Loucy (cell line): ENCODE results near the gene PCDHGA1.

Experiments used
- H2AFZ ChIP-seq: fragments of 200-600 bp; sonication (generic); 2 replicates; pipeline ENCODE4 v1.6.0; 2016; ENCODE audit warnings: antibody characterized with exemption, mild to moderate bottlenecking, low read length, moderate library complexity
- H3F3A ChIP-seq: fragments of 200-600 bp; 2 replicates; pipeline ENCODE4 v1.6.0; 2016; ENCODE audit warnings: antibody characterized with exemption, low read depth, mild to moderate bottlenecking
- H3K27me3 ChIP-seq: fragments of 200-600 bp; sonication (generic); 2 replicates; pipeline ENCODE4 v1.6.1; 2014; ENCODE audit warnings: low read length, mild to moderate bottlenecking; ENCODE audit not compliant: insufficient read depth, poor library complexity, severe bottlenecking
- H3K36me3 ChIP-seq: fragments of 200-600 bp; sonication (generic); 2 replicates; pipeline ENCODE4 v1.6.1; 2016; ENCODE audit warnings: low read length; ENCODE audit not compliant: insufficient read depth
- H3K4me1 ChIP-seq: fragments of 200-600 bp; sonication (generic); 2 replicates; pipeline ENCODE4 v1.5.1; 2014; ENCODE audit warnings: low read length, mild to moderate bottlenecking; ENCODE audit not compliant: insufficient read depth, poor library complexity, severe bottlenecking
- H3K4me2 ChIP-seq: fragments of 200-600 bp; sonication (generic); 2 replicates; pipeline ENCODE4 v1.6.0; 2014; ENCODE audit warnings: antibody characterized with exemption, low read length, low read depth, mild to moderate bottlenecking; ENCODE audit not compliant: poor library complexity, severe bottlenecking
- H3K4me3 ChIP-seq: fragments of 200-600 bp; sonication (generic); 2 replicates; pipeline ENCODE4 v1.5.1; 2014; ENCODE audit warnings: low read length, mild to moderate bottlenecking, mixed read lengths; ENCODE audit not compliant: poor library complexity, severe bottlenecking
- H3K79me2 ChIP-seq: fragments of 200-600 bp; sonication (generic); 2 replicates; pipeline ENCODE4 v1.6.1; 2014; ENCODE audit warnings: low read length; ENCODE audit not compliant: insufficient read depth
- H3K9ac ChIP-seq: fragments of 200-600 bp; sonication (generic); 2 replicates; pipeline ENCODE4 v1.6.0; 2014; ENCODE audit warnings: mild to moderate bottlenecking, low read depth, low read length, moderate library complexity; ENCODE audit not compliant: poor library complexity, severe bottlenecking
- H3K9me2 ChIP-seq: fragments of 200-600 bp; sonication (generic); replicated peaks from 2 replicates; pipeline ENCODE4 v1.6.1; 2016; ENCODE audit warnings: low read depth, low read length, mixed read lengths
- H3K9me3 ChIP-seq: fragments of 200-600 bp; sonication (generic); 2 replicates; pipeline ENCODE4 v1.6.1; 2014; ENCODE audit warnings: mild to moderate bottlenecking, antibody characterized with exemption, low read length, low read depth; ENCODE audit not compliant: insufficient read depth
- H4K20me1 ChIP-seq: fragments of 200-600 bp; sonication (generic); 2 replicates; pipeline ENCODE4 v1.6.0; 2014; ENCODE audit warnings: antibody characterized with exemption, low read length, mild to moderate bottlenecking; ENCODE audit not compliant: insufficient read depth, poor library complexity, severe bottlenecking
- EZH2phosphoT487 ChIP-seq: fragments of 200-600 bp; IDR thresholded peaks from 2 replicates; pipeline ENCODE4 v1.6.1; 2018; ENCODE audit warnings: antibody characterized with exemption, mild to moderate bottlenecking, moderate library complexity, borderline replicate concordance
- TF ChIP-seq, protein P1 (sequence below): fragments of 200-600 bp; sonication (generic); conservative IDR thresholded peaks from 2 replicates; pipeline ENCODE4 v1.5.1; 2014; ENCODE audit warnings: mild to moderate bottlenecking, antibody characterized with exemption, low read length

The PCDHGA1 gene

DNA sequence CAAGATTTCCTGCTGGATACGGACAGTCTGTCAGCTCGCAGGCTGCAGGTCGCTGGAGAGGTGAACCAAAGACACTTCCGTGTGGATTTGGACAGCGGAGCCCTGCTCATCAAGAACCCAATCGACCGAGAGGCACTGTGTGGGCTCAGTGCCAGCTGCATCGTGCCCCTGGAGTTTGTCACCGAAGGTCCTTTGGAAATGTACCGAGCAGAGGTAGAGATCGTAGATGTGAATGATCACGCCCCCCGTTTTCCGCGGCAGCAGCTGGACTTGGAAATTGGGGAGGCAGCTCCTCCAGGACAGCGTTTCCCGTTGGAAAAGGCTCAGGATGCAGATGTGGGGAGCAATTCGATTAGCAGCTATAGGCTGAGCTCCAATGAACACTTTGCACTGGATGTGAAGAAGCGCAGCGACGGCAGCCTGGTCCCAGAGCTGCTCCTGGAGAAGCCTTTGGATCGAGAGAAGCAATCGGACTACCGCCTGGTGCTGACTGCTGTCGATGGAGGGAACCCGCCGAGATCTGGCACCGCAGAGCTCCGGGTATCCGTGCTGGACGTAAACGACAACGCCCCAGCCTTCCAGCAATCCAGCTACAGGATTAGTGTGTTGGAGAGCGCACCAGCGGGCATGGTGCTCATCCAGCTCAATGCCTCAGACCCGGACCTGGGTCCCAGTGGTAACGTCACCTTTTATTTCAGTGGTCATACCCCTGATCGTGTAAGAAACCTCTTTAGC is 155.2 kb downstream of the PCDHGA1 start:
- Histone ChIP-seq H3K4me2 (no peak overlapping the region), H3K4me3 (no peak overlapping the region), H3K36me3 (no peaks in the 10 kb centered on the region), H3K4me1 (no peaks in the 10 kb centered on the region), H3K9me2 (no peaks in the 10 kb centered on the region), H3F3A (no peaks in the 10 kb centered on the region), H3K9ac (no peak overlapping the region), H3K27me3 (no peaks in the 10 kb centered on the region), H2AFZ (no peak overlapping the region), H3K9me3 (no peaks in the 10 kb centered on the region), H3K79me2 (no peaks in the 10 kb centered on the region), H4K20me1 (no peaks in the 10 kb centered on the region)
- TF ChIP-seq EZH2phosphoT487: no peak
- TF ChIP-seq, protein P1, sequence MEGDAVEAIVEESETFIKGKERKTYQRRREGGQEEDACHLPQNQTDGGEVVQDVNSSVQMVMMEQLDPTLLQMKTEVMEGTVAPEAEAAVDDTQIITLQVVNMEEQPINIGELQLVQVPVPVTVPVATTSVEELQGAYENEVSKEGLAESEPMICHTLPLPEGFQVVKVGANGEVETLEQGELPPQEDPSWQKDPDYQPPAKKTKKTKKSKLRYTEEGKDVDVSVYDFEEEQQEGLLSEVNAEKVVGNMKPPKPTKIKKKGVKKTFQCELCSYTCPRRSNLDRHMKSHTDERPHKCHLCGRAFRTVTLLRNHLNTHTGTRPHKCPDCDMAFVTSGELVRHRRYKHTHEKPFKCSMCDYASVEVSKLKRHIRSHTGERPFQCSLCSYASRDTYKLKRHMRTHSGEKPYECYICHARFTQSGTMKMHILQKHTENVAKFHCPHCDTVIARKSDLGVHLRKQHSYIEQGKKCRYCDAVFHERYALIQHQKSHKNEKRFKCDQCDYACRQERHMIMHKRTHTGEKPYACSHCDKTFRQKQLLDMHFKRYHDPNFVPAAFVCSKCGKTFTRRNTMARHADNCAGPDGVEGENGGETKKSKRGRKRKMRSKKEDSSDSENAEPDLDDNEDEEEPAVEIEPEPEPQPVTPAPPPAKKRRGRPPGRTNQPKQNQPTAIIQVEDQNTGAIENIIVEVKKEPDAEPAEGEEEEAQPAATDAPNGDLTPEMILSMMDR: no peak

DNA sequence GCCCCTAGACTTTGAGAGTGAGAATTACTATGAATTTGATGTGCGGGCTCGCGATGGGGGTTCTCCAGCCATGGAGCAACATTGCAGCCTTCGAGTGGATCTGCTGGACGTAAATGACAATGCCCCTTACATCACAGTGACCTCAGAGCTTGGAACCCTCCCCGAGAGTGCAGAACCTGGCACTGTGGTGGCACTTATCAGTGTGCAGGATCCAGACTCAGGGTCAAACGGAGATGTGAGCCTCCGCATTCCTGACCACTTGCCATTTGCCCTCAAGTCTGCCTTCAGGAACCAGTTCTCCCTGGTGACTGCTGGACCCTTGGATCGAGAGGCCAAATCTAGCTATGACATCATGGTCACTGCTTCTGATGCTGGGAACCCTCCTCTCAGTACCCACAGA is 155.8 kb downstream of the PCDHGA1 start:
- Histone ChIP-seq H4K20me1 (no peaks in the 10 kb centered on the region), H3K4me3 (no peak overlapping the region), H3K79me2 (no peaks in the 10 kb centered on the region), H3K4me1 (no peaks in the 10 kb centered on the region), H3K4me2 (no peak overlapping the region), H3K9me3 (no peaks in the 10 kb centered on the region), H3K9me2 (no peaks in the 10 kb centered on the region), H3F3A (no peaks in the 10 kb centered on the region), H3K9ac (no peak overlapping the region), H3K36me3 (no peaks in the 10 kb centered on the region), H3K27me3 (no peaks in the 10 kb centered on the region), H2AFZ (no peak overlapping the region)
- TF ChIP-seq, protein P1: no peak

DNA sequence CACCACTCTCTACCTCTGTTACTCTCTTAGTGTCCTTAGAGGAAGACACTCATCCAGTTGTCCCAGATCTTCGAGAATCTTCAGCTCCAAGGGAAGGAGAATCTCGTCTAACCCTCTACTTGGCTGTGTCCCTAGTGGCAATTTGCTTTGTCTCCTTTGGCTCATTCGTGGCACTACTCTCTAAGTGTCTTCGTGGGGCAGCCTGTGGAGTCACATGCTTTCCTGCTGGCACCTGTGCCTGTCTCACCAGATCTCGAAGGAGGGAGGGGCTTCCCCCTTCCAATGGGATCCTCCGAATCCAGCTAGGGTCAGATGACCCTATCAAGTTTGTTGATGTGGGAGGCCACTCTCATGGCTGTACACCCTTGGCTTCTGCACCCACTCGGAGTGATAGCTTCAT is 156.8 kb downstream of the PCDHGA1 start:
- Histone ChIP-seq H4K20me1 (no peaks in the 10 kb centered on the region), H3K9ac (no peak overlapping the region), H3K9me3 (no peaks in the 10 kb centered on the region), H2AFZ (no peak overlapping the region), H3K36me3 (no peaks in the 10 kb centered on the region), H3K4me3 (no peak overlapping the region), H3K79me2 (no peaks in the 10 kb centered on the region), H3K27me3 (no peaks in the 10 kb centered on the region), H3K9me2 (no peaks in the 10 kb centered on the region), H3K4me1 (no peaks in the 10 kb centered on the region), H3K4me2 (no peak overlapping the region), H3F3A (no peaks in the 10 kb centered on the region)
- TF ChIP-seq EZH2phosphoT487: no peak
- TF ChIP-seq, protein P1: no peak
